DOHH2 (cell line): ENCODE results near the gene IGFBP1.

Source experiments
- CTCF ChIP-seq: fragments of 200-600 bp; sonication (generic); IDR thresholded peaks from one replicate; pipeline ENCODE4 v1.5.1; 2014; ENCODE audit warnings: antibody characterized with exemption, mild to moderate bottlenecking, low read depth, low read length; ENCODE audit not compliant: poor library complexity, severe bottlenecking
- EZH2phosphoT487 ChIP-seq: fragments of 200-600 bp; sonication (generic); IDR thresholded peaks from 2 replicates; pipeline ENCODE4 v1.6.1; 2017; ENCODE audit warnings: borderline replicate concordance, mild to moderate bottlenecking, antibody characterized with exemption, low read length, moderate library complexity, mixed read lengths

- TF ChIP-seq CTCF: no peak
- TF ChIP-seq EZH2phosphoT487: no peak
These were observed 42.7 kb downstream of the IGFBP1 start for GRCh38 chr7:45930967-45931366.
